Endodermal cell (in vitro differentiated cells): ENCODE measurements around the gene NAIF1. TPM values are rescaled to one million over a fixed set of nuclear protein-coding genes. Genes with fewer than 3 reads are reported as not detected.

Experiments
- DNase-seq: peaks from one replicate; pipeline ENCODE4 v3.0.0-alpha.2; 2017
- H3K27ac ChIP-seq: 2 replicates; pipeline ENCODE4 v1.5.1; 2013; ENCODE audit warnings: mild to moderate bottlenecking, low read depth, low read length, moderate library complexity
- H3K27me3 ChIP-seq: 2 replicates; pipeline ENCODE4 v1.6.1; 2013; ENCODE audit warnings: mild to moderate bottlenecking, low read length, moderate library complexity; ENCODE audit not compliant: insufficient read depth, control insufficient read depth, poor library complexity, severe bottlenecking
- H3K36me3 ChIP-seq: 2 replicates; pipeline ENCODE4 v1.7.0; 2013; ENCODE audit warnings: mild to moderate bottlenecking, low read length, moderate library complexity; ENCODE audit not compliant: control insufficient read depth, insufficient read depth
- H3K4me1 ChIP-seq: one replicate; pipeline ENCODE4 v1.7.0; 2013; ENCODE audit warnings: low read length; ENCODE audit not compliant: control insufficient read depth, insufficient read depth
- H3K4me3 ChIP-seq: 2 replicates; pipeline ENCODE4 v1.5.1; 2013; ENCODE audit warnings: mild to moderate bottlenecking, low read length, moderate library complexity
- H3K9ac ChIP-seq: 2 replicates; pipeline ENCODE4 v1.6.1; 2013; ENCODE audit warnings: mild to moderate bottlenecking, low read length, moderate library complexity; ENCODE audit not compliant: poor library complexity, severe bottlenecking; ENCODE audit errors: extremely low read depth
- H3K9me3 ChIP-seq: 2 replicates; pipeline ENCODE4 v1.6.1; 2013; ENCODE audit warnings: mild to moderate bottlenecking, low read length, moderate library complexity; ENCODE audit not compliant: control insufficient read depth
- H3K27ac Mint-ChIP-seq: 2 replicates; pipeline ENCODE4 v1.8.0; 2020; ENCODE audit warnings: mixed read lengths
- H3K27me3 Mint-ChIP-seq: 2 replicates; pipeline ENCODE4 v1.8.0; 2021; ENCODE audit warnings: mild to moderate bottlenecking, mixed read lengths; ENCODE audit not compliant: insufficient read depth
- H3K36me3 Mint-ChIP-seq: 2 replicates; pipeline ENCODE4 v1.8.0; 2020; ENCODE audit warnings: low read depth, mixed read lengths
- H3K4me1 Mint-ChIP-seq: 2 replicates; pipeline ENCODE4 v1.8.0; 2020; ENCODE audit warnings: mixed read lengths
- H3K4me3 Mint-ChIP-seq: 2 replicates; pipeline ENCODE4 v1.8.0; 2020; ENCODE audit warnings: mild to moderate bottlenecking, moderate library complexity, mixed read lengths
- H3K9me3 Mint-ChIP-seq: 2 replicates; pipeline ENCODE4 v1.8.0; 2020; ENCODE audit warnings: mild to moderate bottlenecking, mixed read lengths
- CTCF ChIP-seq: fragments of 200-600 bp; sonication (generic); conservative IDR thresholded peaks from 2 replicates; pipeline ENCODE4 v1.5.0; 2021; ENCODE audit warnings: antibody characterized with exemption, mild to moderate bottlenecking
- WGBS, 2 experiments: methylation state at CpG; one replicate each; pipeline versions ENCODE4 v1.1.5 to v1.1.7; 2013; ENCODE audit warnings: missing lambda C conversion rate in 2 of 2, mixed read lengths in 1 of 2; ENCODE audit not compliant: insufficient coverage in 1 of 2, insufficient read length in 1 of 2; 5-methylcytosine and 5-hydroxymethylcytosine counted together
- total RNA-seq, 2 donors: library from RNA; stranded (reverse); fragmentation: NEBNext Ultra II Directional in 1 of 2; extraction: Animal tissue kit (Norgen Biotek cat#: 25700) in 1 of 2; gene quantifications; 2 replicates in 1 of 2; 3 replicates in 1 of 2; pipeline ENCODE4 v1.2.1, GENCODE V29; 2021

Gene NAIF1
- total RNA-seq, 2 donors from 2014 or later = 6.2 to 6.6 TPM

- WGBS, 2 experiments = 91 to 93% methylated on average over 12 to 13 of the region's 13 CpGs
- DNase-seq = no peak
- Histone ChIP-seq H3K4me1 (peaks cover 14% of the 10 kb centered on the region), H3K27ac (peak overlapping the region; percentile 41), H3K9me3 (no peaks in the 10 kb centered on the region), H3K4me3 (no peak overlapping the region), H3K36me3 (no peaks in the 10 kb centered on the region), H3K27me3 (no peaks in the 10 kb centered on the region), H3K9ac (no peak overlapping the region)
- Mint-ChIP-seq H3K4me1 (peaks cover 25% of the 10 kb centered on the region), H3K27me3 (no peaks in the 10 kb centered on the region), H3K4me3 (no peak overlapping the region), H3K27ac (no peak overlapping the region), H3K9me3 (no peaks in the 10 kb centered on the region), H3K36me3 (peaks cover 6% of the 10 kb centered on the region)
- TF ChIP-seq CTCF = no peak
These were observed 5.7 kb downstream of the NAIF1 start for GRCh38 chr9:128061275-128061960.

GRCh38 chr9:128059365-128059983 lies 7.6 kb downstream of the NAIF1 start:
- H3K27ac ChIP-seq = no peak overlapping the region
- Mint-ChIP-seq H3K9me3 (no peaks in the 10 kb centered on the region), H3K4me1 (peaks cover 24% of the 10 kb centered on the region), H3K27ac (no peak overlapping the region), H3K36me3 (peaks cover 4% of the 10 kb centered on the region), H3K27me3 (no peaks in the 10 kb centered on the region), H3K4me3 (no peak overlapping the region)
- H3K4me3 ChIP-seq = no peak overlapping the region
- no peaks in the 10 kb centered on the region for H3K27me3 ChIP-seq
- 90 to 95% methylated on average over 6 of the region's 6 CpGs for WGBS, 2 experiments
- no peak for TF ChIP-seq CTCF
- H3K9me3 ChIP-seq = no peaks in the 10 kb centered on the region
- no peak overlapping the region for H3K9ac ChIP-seq
- H3K4me1 ChIP-seq = peaks cover 24% of the 10 kb centered on the region
- DNase-seq = no peak
- H3K36me3 ChIP-seq = no peaks in the 10 kb centered on the region

GRCh38 chr9:128057724-128058409 lies 9.3 kb downstream of the NAIF1 start:
- Histone ChIP-seq H3K4me1 (peaks cover 24% of the 10 kb centered on the region), H3K4me3 (no peak overlapping the region), H3K27ac (no peak overlapping the region), H3K36me3 (no peaks in the 10 kb centered on the region), H3K9ac (no peak overlapping the region), H3K27me3 (no peaks in the 10 kb centered on the region), H3K9me3 (no peaks in the 10 kb centered on the region)
- Mint-ChIP-seq H3K27me3 (no peaks in the 10 kb centered on the region), H3K4me1 (peaks cover 24% of the 10 kb centered on the region), H3K4me3 (no peak overlapping the region), H3K36me3 (peaks cover 4% of the 10 kb centered on the region), H3K27ac (peak overlapping the region; percentile 79), H3K9me3 (no peaks in the 10 kb centered on the region)
- no peak for DNase-seq
- WGBS, 2 experiments = 74 to 89% methylated on average over 4 to 8 of the region's 8 CpGs
- no peak for TF ChIP-seq CTCF
